AML-193 (cell line): ENCODE data around the gene PLCL2.
"Not testable (repeated sequence)": the region's sequence is repeated elsewhere in the genome, so short reads cannot be mapped to it uniquely, and the experiment has no call there.

Experiments
- DNase-seq, 2 experiments: peaks; one replicate each; lab custom pipeline; 2025; lab: John Stamatoyannopoulos, UW

Gene PLCL2

DNA sequence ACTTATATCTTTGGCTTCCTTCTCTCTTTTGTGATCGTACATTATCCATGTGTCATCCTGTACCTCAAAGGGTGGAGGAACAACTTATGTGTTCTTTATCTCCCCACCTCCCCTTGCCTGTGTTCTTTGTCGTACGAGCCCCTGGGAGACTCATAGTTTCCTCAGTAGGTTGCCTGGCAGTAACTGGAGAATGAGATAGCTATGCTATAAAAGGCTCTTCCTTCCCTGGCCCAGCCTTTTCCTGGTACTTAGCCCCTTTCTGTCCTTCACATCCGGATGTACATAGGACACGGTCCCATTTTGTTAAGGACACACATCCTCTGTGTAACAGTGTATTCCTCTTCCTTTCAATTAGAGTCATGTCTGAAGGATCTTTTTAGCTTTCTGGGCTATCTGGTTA lies 32.1 kb downstream of the PLCL2 start:
- no peak for DNase-seq

DNA sequence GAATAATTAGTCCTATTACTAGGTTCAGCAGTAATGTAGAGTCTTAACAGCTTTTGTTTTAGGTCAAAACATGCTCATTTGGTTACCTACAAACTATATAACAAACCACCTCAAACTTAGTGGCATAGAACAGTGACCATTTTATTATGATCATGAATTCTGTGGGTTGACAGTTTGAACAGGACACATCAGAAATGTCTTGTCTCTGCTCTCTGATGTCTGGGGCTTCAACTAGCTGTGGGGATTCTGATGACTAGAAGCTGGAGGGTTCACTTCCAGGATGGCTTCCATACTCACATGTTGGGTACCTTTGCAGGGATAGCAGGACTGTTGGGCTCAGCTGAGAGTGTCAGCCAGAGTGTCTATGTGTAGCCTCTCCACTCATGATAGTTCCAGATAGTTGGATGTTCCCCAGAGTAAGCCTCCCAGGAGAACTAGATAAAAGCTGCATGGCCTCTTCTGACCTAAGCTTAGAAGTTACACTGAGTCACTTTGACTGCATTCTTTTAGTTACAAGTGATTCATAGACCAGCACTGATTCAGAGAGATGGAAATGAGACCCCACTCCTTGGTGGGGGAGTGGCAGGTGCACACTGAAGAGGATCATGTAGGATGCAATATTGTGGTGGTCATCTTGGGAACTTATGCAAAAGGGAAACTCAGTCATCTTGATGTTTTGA lies 32.6 kb downstream of the PLCL2 start:
- no peak for DNase-seq

DNA sequence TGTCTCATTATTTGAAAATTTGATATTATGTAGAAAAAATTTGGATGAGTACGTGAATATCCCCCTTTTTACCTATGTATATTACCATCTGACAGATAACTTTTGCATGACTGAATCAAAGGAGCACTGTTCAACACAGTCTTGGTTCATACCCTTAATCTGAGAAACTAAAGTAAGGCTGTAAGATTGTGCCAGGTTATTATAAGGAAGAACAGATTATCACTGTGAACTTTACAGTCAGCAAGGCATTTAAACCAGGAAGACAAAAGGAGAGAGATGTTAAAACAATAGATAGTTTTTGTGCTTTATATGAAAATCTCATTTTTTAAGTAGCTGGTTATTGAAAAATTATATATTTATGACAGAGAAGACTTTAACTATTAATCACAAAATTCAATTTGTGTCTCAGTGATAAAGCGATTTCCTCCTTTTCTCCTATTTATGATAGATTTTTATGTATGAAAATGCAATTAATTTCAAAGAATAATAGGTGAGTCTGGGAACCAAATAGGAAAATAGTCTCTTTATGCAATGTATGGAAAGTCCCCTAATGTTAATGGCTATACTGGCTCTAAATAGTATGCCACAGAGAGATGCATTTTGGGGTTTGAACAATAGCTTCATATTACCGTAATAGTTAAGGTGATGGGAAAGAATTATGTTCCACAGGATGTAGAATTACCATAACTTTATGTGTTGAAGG lies 33.4 kb downstream of the PLCL2 start:
- no peak for DNase-seq

DNA sequence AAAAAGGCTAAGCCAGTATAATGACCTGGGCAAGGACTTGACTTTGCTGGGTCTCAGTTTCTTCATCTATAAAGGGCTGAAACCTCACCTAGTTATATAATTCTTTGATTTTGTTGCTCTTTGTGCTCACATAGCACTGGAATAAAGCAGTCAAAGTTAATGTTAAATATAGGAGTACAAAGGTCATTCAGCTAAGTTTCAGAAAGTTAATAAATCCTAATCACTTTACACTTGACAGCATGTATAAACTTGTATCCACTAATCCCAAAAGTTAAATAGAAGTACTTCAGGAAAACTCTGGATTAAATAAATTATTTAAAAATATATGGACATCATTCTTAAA lies 33.9 kb downstream of the PLCL2 start:
- DNase-seq: no peak

DNA sequence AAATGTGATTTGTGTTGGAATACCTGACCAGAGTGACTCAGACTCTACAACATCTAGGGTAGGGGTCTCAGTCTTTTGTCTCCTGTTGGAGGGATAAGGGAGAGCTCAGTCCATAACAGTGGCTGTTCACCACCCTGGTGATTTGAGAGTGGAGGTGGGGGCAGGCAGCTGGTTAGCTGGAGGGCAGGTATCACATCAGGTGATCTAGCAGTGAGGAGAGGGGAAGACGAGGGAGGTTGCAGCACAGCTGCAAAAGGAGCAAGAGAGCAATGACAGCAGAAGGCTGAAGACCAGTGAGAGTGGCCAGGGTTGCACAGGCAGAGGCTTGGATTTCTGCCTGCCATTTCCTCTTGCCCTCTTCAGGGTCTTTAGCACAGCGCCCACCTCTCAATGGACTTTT lies 38.4 kb downstream of the PLCL2 start:
- no peak for DNase-seq

DNA sequence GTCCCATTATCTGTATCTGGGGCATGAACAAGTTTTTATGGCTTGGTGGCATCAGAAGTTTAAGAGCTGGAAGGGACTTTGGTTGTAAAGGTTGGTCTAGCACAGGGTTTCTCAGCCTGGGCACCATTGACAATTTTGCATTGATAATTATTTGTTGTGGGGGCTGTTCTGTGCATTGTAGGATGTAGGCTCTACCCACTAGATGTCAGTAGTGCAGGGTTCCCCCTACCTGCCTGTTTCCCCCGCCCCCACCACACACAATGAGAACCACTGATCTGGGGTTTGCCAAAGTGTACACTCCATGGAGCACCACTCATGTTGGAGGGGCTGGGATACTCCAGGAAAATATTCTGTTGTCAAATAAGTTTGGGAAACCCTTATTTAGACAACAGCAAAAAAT lies 42.7 kb downstream of the PLCL2 start:
- no peak for DNase-seq

DNA sequence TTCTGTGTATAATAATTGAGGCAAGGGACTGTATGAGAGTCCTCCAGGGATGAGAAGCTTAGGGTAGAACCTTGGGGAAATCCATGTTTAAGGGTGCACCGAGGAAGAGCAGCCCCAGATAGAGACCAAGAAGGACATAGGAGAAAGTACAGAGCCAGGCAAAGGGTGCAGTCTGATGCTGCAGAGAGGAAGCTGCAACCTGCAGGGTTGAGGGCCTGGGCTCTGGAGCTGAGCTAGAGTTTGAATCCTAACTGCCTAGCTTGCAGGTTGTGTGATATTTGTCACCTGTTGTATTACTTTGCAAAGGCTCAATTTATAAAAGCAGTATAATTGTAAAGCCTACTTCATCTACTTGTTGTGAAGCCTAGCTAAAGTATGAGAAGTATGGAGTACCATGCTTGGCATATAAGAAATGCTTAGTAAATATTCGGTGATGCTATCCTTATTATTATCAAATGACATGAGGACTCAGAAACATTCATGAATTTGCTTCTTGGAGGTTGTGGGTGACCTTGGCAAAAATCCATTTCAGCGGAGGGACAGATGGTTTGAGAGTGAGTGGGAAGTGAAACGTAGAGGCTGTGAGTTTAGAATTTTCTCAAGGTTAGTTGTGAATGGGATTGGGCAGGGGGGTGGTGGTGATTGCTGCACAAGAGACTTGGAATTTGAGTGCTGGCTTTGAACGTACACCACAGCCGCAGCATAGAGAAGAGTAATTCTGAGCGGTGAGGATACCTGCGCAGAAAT lies 43.8 kb downstream of the PLCL2 start:
- DNase-seq: no peak

DNA sequence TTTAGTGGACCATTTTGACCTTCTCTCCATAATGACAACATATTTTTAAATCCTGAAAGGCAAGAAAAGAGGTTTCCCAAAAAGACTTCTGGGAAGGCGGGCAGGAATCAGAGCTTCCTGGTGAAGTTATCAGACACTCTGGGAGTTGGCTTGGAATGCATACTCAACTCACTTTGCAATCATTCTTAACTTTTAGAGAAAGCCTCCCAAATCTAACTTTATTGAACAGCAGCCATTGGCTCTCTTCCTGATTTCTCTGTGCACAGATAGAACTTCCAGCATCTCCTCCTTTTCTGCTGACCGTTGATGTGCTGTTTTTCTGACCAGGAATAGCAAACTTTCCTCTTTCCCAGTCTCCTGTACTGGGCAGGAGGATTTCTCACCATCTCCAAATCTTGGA lies 44.6 kb downstream of the PLCL2 start:
- no peak for DNase-seq

DNA sequence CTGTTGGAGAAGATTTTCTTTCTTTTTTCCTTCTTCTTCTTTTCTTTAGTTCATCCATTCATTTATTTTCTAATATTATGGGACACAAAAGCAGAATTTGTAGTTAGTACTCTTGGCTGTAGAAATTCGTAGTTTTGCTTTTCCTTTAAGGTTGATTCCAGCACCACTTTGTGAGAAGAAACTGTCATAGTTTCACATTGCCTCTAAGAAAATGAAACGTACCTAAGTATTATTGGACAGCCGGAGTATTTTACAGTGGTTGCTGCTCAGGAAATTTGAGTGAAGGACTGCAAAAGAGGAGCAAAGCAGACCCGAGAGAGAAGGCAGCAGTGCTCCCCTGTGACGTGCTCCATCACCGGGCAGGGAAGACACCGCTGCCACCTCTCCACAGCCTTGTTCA lies 48.1 kb downstream of the PLCL2 start:
- DNase-seq: no peak

DNA sequence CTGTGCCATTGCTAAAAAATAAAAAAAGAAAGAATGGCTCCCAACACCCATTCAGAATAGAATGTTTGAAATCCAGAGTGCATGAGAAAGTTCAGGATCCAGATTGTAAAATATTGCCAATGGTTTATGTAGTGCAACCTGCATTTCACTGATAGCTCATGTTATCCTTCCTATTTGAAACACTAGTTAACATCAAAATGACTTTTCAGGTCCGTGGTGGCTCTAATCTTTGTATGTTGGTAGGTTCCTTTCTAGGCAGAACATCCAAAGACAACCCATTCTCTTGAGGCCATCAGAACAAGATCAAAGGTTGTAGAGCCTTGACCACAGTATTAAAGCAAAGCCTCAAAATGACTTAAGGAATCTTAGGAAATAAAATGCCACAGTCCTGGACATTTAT lies 51.0 kb downstream of the PLCL2 start:
- no peak for DNase-seq

DNA sequence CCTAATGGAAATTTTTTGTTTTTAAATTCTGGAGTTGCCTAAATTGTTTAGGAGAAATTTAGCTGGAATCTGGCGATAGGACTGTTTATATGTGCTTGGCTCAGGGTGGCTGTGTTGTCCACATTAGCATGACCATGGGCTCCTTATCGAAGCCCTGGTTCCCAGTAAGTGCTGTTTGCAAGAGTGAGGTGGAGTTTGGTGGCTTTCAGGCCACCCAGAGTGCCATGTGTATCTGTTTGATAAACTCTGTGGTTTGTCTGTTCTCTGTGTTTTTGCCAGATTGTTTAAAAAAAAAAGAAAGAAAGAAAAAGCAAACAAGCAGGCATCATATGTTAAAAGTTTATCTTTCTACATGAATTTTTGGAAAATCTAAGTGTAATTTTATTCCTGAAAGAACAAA lies 51.5 kb downstream of the PLCL2 start:
- no peak for DNase-seq

DNA sequence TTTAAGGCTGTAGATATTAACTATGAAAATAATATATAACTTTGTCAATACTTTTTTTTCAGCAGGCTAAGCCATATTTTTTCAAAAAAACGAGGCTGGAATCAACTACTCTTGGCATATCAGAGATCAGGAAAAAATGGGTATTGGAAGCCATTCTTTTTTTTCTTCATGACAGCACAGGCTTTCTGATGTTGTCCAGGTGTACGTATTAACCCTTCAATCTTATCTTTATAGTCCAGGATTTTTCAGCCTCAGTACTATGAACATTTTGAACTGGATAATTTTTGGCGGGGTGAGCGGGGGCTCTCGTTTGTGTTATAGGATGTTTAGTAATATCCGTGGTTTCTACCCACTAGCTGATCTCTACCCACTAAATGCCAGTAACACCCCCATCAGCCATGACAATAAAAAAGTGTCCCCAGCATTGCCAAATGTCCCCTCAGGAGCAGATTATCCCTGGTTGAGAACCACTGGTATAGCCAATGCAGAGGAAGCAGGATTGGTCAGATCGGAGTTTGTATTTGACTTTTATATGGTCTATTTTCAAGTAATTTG lies 52.0 kb downstream of the PLCL2 start:
- no peak for DNase-seq

DNA sequence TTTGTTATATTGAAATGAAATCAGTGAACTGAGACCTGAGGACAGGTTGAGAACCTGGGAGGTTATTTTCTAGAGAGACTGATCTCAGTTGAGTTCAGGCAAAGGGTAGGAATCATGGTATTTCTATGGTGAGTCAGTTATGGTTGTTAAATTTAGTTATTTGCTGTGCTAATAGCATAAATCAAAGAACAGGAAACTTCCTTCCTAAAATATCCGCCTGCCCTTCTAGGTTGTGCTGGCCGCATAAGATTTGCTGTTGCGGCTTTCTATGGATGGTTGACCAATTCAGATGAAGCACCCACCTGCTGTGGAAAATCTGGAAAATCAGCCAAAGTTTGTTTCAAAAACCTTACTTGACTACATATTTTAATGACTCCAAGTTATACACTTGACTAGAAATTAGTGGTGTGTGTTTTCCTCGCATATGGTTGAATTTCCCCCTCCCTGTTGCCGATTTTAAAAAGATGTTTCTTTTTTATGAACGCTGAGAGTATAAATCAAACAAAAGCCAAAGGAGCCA lies 52.6 kb downstream of the PLCL2 start:
- DNase-seq: no peak

DNA sequence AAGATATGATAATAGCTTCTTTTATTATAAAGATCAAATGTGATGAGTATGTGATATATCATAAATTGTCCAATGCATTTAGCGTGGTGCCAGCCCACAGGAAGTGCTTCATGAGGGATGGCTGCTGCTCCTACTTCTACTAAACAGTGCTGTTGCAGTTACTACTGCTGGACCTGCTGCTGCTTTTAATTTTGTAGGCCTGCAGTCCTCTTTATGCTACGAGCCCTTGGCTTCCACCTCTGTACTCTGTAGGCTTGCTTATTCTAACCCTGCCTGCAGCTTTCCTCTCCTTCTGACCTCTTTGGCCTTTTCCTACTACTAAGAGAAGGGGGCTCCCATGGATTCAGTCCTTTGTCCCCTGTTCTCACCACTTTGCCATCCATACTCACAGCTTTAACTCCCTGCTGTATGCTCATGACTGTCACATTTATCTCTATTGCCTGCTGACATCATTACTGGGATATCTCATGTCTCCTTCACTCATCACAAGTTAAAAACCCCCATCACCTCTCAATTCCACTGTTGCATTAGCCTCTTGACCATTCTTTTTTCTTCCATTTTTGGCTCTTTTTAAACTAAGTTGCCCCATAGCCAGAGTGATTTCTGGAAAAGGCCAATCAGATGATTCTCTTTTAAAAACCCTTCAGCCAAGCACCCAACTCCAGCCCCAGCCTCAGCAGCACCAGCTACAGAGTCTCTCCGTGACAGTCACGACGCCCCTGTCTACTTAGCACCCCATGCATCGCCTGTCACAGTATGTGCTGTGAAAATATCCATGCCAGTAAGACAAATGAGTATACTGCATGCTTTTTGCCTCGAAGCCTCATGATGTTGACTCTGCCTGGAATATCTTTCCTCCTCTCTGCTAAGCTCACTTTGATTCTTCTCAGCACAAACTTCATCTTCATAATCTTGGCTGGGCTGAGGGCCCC lies 56.3 kb downstream of the PLCL2 start:
- no peak for DNase-seq

DNA sequence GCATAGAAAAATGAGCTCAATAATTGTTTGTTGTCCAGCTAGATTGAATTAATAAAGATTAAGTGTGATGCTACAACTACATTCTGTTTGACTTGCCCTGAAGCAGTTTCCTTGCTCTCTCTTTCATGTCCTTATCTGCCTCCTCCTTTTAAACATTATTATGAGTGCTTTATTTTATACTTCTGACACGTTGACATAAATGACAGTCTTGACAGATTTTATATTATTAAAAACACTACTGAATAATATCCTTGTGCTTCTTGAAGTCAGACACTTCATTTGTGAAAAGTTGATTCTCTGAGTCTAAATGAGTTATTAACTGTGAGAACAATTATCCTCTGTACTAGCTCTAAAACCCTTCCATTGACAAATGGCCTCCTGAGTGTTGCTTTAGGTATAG lies 58.2 kb downstream of the PLCL2 start:
- DNase-seq: no peak

DNA sequence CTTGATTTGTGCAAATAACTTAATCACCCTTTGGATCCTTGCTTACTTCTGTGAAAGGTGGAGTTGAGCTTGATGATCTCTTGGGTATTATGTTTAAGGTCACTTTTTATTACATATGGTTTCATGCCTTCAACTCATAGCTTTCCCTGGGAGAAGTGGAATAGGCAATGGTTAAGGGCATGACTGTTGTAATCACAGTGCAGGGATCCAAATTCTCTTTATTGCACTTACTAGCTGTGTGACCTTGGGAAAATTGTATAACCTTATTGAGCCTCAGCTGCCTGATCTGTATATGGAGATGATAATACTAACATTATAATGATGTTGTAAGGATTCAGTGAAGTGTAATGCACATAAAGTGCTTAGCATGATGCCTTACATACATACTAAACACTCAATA lies 59.1 kb downstream of the PLCL2 start:
- DNase-seq: no peak

DNA sequence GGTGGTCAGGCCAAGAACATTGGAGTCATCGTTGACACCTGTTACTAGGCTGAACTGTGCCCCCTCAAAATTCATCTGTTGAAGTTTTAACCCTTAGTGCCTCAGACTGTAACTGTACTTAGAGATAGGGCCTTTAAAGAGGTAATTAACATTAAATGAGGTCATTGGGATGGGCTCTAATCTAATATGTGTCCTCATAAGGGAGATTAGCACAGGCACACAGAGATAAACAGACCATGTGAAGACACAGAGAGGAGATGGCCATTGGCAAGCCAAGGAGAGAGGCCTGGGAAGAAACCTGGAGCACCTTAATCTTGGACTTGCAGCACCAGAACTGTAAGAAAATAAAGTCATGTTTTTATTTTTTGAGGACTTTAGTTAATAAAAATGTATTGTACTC lies 59.6 kb downstream of the PLCL2 start:
- DNase-seq: no peak

DNA sequence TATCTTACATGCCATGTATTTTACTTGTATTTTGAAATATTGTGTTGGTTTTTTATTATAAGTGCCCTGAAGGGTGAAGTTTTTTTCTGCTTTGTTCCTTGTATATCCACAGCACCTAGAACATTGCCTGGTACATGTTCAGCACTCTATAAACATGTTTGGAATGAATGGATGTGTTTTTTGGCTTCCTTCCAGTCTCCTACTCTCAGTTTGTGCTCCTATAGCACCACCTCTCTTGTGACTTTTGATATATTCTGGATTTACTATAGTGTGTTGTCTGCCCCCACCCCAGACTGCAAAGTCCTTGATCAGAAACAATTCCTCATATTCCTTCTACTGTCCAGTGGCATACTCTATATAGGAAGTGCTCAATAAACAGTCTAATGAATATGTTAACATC lies 60.6 kb downstream of the PLCL2 start:
- no peak for DNase-seq

DNA sequence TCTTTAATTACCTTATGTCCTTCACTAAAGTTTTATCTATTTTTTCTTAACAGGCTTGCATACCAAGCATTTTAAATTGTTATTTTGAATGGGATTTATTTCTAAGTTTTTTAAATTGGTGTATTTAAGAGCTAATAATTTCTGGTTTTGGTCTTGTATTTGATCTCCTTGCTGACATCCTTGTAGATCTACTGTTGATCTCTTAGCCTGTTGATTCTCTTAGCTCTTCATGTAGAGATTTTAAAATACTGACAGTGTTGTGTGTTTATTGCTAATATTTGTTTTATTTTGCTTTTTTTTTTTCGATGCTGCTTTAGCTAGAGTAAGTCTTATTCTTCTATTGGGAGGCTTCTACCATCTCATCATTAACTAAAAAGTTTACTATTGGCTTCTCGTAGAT lies 65.5 kb downstream of the PLCL2 start:
- DNase-seq: no peak

DNA sequence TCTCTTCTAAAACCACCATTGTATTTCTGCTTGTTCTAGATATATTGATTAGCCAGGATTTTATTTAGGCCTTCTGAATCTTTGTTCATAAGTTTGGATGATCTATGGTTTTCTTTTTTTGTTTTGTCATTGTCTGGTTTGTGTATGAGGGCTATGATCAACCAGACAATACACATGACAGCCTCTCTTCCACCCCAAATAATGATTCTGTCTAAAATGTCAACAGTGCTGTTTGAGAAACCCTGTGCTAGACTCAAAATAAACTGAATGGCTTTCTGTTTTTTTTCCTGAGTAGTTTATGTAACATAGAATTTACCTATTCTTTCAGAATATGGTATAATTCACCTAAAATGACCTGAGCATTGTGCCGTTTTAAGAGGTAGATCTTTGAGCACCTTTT lies 66.1 kb downstream of the PLCL2 start:
- DNase-seq: no peak

DNA sequence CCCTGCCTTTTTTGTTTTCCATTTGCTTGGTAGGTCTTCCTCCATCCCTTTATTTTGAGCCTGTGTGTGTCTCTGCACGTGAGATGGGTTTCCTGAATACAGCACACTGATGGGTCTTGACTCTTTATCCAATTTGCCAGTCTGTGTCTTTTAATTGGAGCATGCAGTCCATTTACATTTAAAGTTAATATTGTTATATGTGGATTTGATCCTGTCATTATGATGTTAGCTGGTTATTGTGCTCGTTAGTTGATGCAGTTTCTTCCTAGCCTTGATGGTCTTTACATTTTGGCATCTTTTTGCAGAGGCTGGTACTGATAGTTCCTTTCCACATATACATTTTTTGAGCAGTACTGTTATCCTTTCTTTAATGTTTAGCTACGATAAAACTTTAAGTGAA lies 73.1 kb downstream of the PLCL2 start:
- DNase-seq: not testable (repeated sequence)

DNA sequence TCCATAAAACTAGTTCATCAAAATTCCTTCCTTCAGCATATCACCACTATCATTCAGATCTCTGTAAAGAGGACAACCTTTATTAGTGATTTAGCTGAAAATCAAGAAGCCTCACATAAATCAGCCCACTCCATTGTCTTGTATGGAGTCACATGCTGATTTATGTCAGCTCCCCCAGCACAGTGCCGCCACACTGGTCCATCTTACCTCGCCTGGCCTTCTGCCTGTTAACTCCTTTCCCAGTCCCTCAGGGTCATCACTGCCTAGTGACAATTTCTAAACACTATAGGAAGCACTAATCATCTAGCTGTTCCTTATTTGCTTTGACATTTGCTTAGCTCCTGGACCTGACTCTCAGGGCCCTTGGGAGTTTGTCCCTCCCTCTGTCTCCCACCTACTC lies 75.4 kb downstream of the PLCL2 start:
- DNase-seq: no peak
